Ishikawa (cell line): Measurements from ENCODE around the gene CLDN7.

Source experiments
- CEBPB ChIP-seq: IDR thresholded peaks from 2 replicates; pipeline ENCODE4 v1.6.1; 2012
- CREB1 ChIP-seq: IDR thresholded peaks from 2 replicates; pipeline ENCODE4 v1.6.1; 2012; ENCODE audit warnings: low read depth
- EGR1 ChIP-seq: IDR thresholded peaks from 2 replicates; pipeline ENCODE4 v1.6.1; 2012
- EP300 ChIP-seq: IDR thresholded peaks from 2 replicates; pipeline ENCODE4 v1.6.1; 2012; ENCODE audit warnings: borderline replicate concordance
- FOXM1 ChIP-seq: IDR thresholded peaks from 2 replicates; pipeline ENCODE4 v1.6.1; 2012; ENCODE audit warnings: low read depth, borderline replicate concordance
- MAX ChIP-seq: IDR thresholded peaks from 2 replicates; pipeline ENCODE4 v1.6.1; 2012
- NFIC ChIP-seq: IDR thresholded peaks from 2 replicates; pipeline ENCODE4 v1.6.1; 2012
- RAD21 ChIP-seq: IDR thresholded peaks from 2 replicates; pipeline ENCODE4 v1.6.1; 2012; ENCODE audit warnings: low read depth
- REST ChIP-seq: IDR thresholded peaks from 2 replicates; pipeline ENCODE4 v1.6.1; 2012; ENCODE audit warnings: low read depth, mild to moderate bottlenecking
- TAF1 ChIP-seq: IDR thresholded peaks from 2 replicates; pipeline ENCODE4 v1.6.1; 2012; ENCODE audit warnings: low read depth, mild to moderate bottlenecking
- TCF12 ChIP-seq: IDR thresholded peaks from 2 replicates; pipeline ENCODE4 v1.6.1; 2012; ENCODE audit warnings: low read depth
- TEAD4 ChIP-seq: IDR thresholded peaks from 2 replicates; pipeline ENCODE4 v1.6.1; 2012
- USF1 ChIP-seq: IDR thresholded peaks from 2 replicates; pipeline ENCODE4 v1.6.1; 2012
- YY1 ChIP-seq: IDR thresholded peaks from 2 replicates; pipeline ENCODE4 v1.6.1; 2012; ENCODE audit warnings: low read depth
- ZBTB7A ChIP-seq: IDR thresholded peaks from 2 replicates; pipeline ENCODE4 v1.6.1; 2012; ENCODE audit warnings: low read depth

The CLDN7 gene

GRCh38 chr17:7243453-7243729 is 18.9 kb downstream of the CLDN7 start:
- TF ChIP-seq CREB1, result no peak
- no peak; the same call in 1 of the 2 replicates for TF ChIP-seq TAF1
- no peak for TF ChIP-seq NFIC
- no peak for TF ChIP-seq FOXM1
- TF ChIP-seq ZBTB7A, result no peak
- TF ChIP-seq YY1, result no peak
- no peak for TF ChIP-seq CEBPB
- no peak for TF ChIP-seq TCF12
- no peak for TF ChIP-seq MAX
- no peak for TF ChIP-seq USF1
- TF ChIP-seq RAD21, result no peak
- no peak for TF ChIP-seq TEAD4
- TF ChIP-seq REST, result no peak
- no peak for TF ChIP-seq EP300
- TF ChIP-seq EGR1, result no peak

GRCh38 chr17:7242717-7243452 is 19.4 kb downstream of the CLDN7 start:
- TF ChIP-seq REST (no peak), FOXM1 (peak; percentile 42; the same call in 1 of the 2 replicates), EGR1 (peak; percentile 36; the same call in 1 of the 2 replicates), YY1 (peak; percentile 66; the same call in 1 of the 2 replicates), RAD21 (no peak), EP300 (peak; percentile 51; the same call in 1 of the 2 replicates), TAF1 (no peak; the same call in 1 of the 2 replicates), CEBPB (0 out of 2 replicates have a peak, but pooled peaks have one; percentile 33), USF1 (peak; percentile 100), NFIC (peak; percentile 55), TCF12 (peak; percentile 68; the same call in 1 of the 2 replicates), CREB1 (peak; percentile 52; the same call in 1 of the 2 replicates), MAX (peak; percentile 89), TEAD4 (no peak; the same call in 1 of the 2 replicates), ZBTB7A (no peak; the same call in 1 of the 2 replicates)

- no peak for TF ChIP-seq REST
- peak; percentile 28; the same call in 1 of the 2 replicates for TF ChIP-seq YY1
- no peak for TF ChIP-seq RAD21
- TF ChIP-seq ZBTB7A, result peak; percentile 79; the same call in 1 of the 2 replicates
- TF ChIP-seq CEBPB, result no peak
- TF ChIP-seq USF1, result peak; percentile 89
- no peak; the same call in 1 of the 2 replicates for TF ChIP-seq MAX
- 0 out of 2 replicates have a peak, but pooled peaks have one; percentile 21 for TF ChIP-seq CREB1
- no peak for TF ChIP-seq TCF12
- TF ChIP-seq EGR1, result peak; percentile 72
- no peak for TF ChIP-seq NFIC
- no peak; the same call in 1 of the 2 replicates for TF ChIP-seq TEAD4
- TF ChIP-seq EP300, result no peak
- TF ChIP-seq TAF1, result no peak; the same call in 1 of the 2 replicates
- no peak for TF ChIP-seq FOXM1
Observed at GRCh38 chr17:7241783-7242716, 20.2 kb downstream of the CLDN7 start, which contains the start of gene GABARAP. Gene GABARAP, minus strand, starts transcription at chr17:7242449. Its CDS starts 119 bp downstream, at chr17:7242330.
